GM12873 (cell line): Measurements from ENCODE around the gene ZNF74.

Experiments used
- CTCF ChIP-seq: IDR thresholded peaks from 2 replicates; pipeline ENCODE4 v1.5.1; 2012; ENCODE audit warnings: low read depth, mild to moderate bottlenecking, moderate library complexity, low read length, control low read depth; ENCODE audit not compliant: insufficient read depth; ENCODE audit errors: missing control alignments

The ZNF74 gene

GRCh38 chr22:20457506-20458240 is 63.7 kb downstream of the ZNF74 start:
- TF ChIP-seq CTCF, result no peak
